Prostate gland (tissue), 2 donors: Measurements from ENCODE around the gene UNC5C. TPM values are rescaled to one million over a fixed set of nuclear protein-coding genes. Genes with fewer than 3 reads are reported as not detected.

Experiments
- DNase-seq: peaks from one replicate; pipeline ENCODE4 v3.0.0-alpha.2; 2019; ENCODE audit warnings: low spot score
- H3K27ac ChIP-seq, 2 donors: fragments of 200-600 bp; sonication (generic); 2 replicates each; pipeline ENCODE4 v1.5.1; 2017 to 2019
- H3K27me3 ChIP-seq: fragments of 200-600 bp; sonication (generic); replicated peaks from 2 replicates; pipeline ENCODE4 v1.5.1; 2019; ENCODE audit not compliant: insufficient read depth
- H3K36me3 ChIP-seq, 2 donors: fragments of 200-600 bp; sonication (generic); 1 replicate in 1 of 2; 2 replicates in 1 of 2; pipeline versions ENCODE4 v1.5.1 to v1.8.1; 2017 to 2019
- H3K4me1 ChIP-seq: fragments of 200-600 bp; sonication (generic); replicated peaks from 2 replicates; pipeline ENCODE4 v1.5.1; 2019
- H3K4me3 ChIP-seq, 2 donors: fragments of 200-600 bp; sonication (generic); 2 replicates each; pipeline ENCODE4 v1.5.1; 2017 to 2019
- H3K9me3 ChIP-seq: fragments of 200-600 bp; sonication (generic); 2 replicates; pipeline ENCODE4 v1.5.1; 2017
- CTCF ChIP-seq, 4 experiments: fragments of 200-600 bp in 2 of 4; fragments of 450-650 bp in 2 of 4; sonication (generic) in 2 of 4; IDR thresholded peaks; 1 replicate in 3 of 4; 2 replicates in 1 of 4; pipeline ENCODE4 v1.5.1; 2016 to 2019; ENCODE audit warnings: antibody characterized with exemption in 4 of 4, mild to moderate bottlenecking in 2 of 4, moderate library complexity in 2 of 4
- POLR2A ChIP-seq: fragments of 450-650 bp; IDR thresholded peaks from one replicate; pipeline ENCODE4 v1.6.1; 2016; ENCODE audit warnings: antibody characterized with exemption, mild to moderate bottlenecking
- POLR2AphosphoS5 ChIP-seq: sonication (generic); formaldehyde crosslinking; IDR thresholded peaks from one replicate; pipeline ENCODE4 v1.6.1; 2017; ENCODE audit warnings: antibody characterized with exemption
- WGBS: methylation state at CpG from one replicate; pipeline ENCODE4 v1.1.5; 2018; 5-methylcytosine and 5-hydroxymethylcytosine counted together
- intact Hi-C: fragments of 100-400 bp; cut with DNase I; formaldehyde crosslinking; loops from one replicate; pipeline ENCODE4 v1.14.2; 2022
- total RNA-seq, 2 donors: library from RNA; depleted of rRNA; stranded (reverse); fragments of >200 nt; gene quantifications; one replicate each; pipeline ENCODE4 v1.1.0, GENCODE V29; 2016

Gene UNC5C
- total RNA-seq, 2 donors from 2014 or later: 1.8 to 15.5 TPM

- Histone ChIP-seq H3K27ac (no peak overlapping the region), H3K4me3 (no peak overlapping the region), H3K9me3 (no peaks in the 10 kb centered on the region), H3K36me3 (no peaks in the 10 kb centered on the region), H3K27me3 (no peaks in the 10 kb centered on the region), H3K4me1 (no peaks in the 10 kb centered on the region)
- DNase-seq: no peak
- intact Hi-C loops: no loop called here
- TF ChIP-seq CTCF (IDR thresholded peaks at IDR 0.05) (no peak), POLR2A (no peak), POLR2AphosphoS5 (no peak)
- 84% methylated on average over 5 of the region's 5 CpGs for WGBS
These were observed 359.9 kb downstream of the UNC5C start for GRCh38 chr4:95188701-95189370.

- intact Hi-C loops: no loop called here
- no peak for TF ChIP-seq POLR2AphosphoS5
- no peak for TF ChIP-seq CTCF (IDR thresholded peaks at IDR 0.05)
- no peak for TF ChIP-seq POLR2A
- no peaks in the 10 kb centered on the region for H3K27me3 ChIP-seq
These were observed 362.1 kb downstream of the UNC5C start for GRCh38 chr4:95186666-95187065.

GRCh38 chr4:95183656-95184408, 364.9 kb downstream of the UNC5C start:
- Histone ChIP-seq H3K9me3 (no peaks in the 10 kb centered on the region), H3K4me3 (no peak overlapping the region), H3K36me3 (no peaks in the 10 kb centered on the region), H3K27me3 (no peaks in the 10 kb centered on the region), H3K27ac (no peak overlapping the region), H3K4me1 (no peaks in the 10 kb centered on the region)
- no peak for DNase-seq
- intact Hi-C loops: no loop called here
- 82% methylated on average over 5 of the region's 5 CpGs for WGBS
- no peak for TF ChIP-seq POLR2A
- no peak for TF ChIP-seq CTCF (IDR thresholded peaks at IDR 0.05)
- no peak for TF ChIP-seq POLR2AphosphoS5

More at GRCh38 chr4:95186666-95187065, 362.1 kb downstream of the UNC5C start:
- Histone ChIP-seq H3K27ac (no peak overlapping the region), H3K9me3 (no peaks in the 10 kb centered on the region), H3K36me3 (no peaks in the 10 kb centered on the region), H3K4me3 (no peak overlapping the region), H3K4me1 (no peaks in the 10 kb centered on the region)
- 93% methylated on average over 8 of the region's 8 CpGs for WGBS
- no peak for DNase-seq

GRCh38 chr4:95181996-95182306, 366.8 kb downstream of the UNC5C start:
- WGBS: 45% methylated on average over 2 of the region's 2 CpGs
- DNase-seq: no peak

More at GRCh38 chr4:95181996-95182306, 366.8 kb downstream of the UNC5C start:
- Histone ChIP-seq H3K9me3 (no peaks in the 10 kb centered on the region), H3K27me3 (no peaks in the 10 kb centered on the region), H3K27ac (no peak overlapping the region), H3K4me3 (no peak overlapping the region), H3K36me3 (no peaks in the 10 kb centered on the region), H3K4me1 (no peaks in the 10 kb centered on the region)
- TF ChIP-seq POLR2A (no peak), CTCF (IDR thresholded peaks at IDR 0.05) (no peak), POLR2AphosphoS5 (no peak)
- intact Hi-C loops: no loop called here
